Fibroblast of pulmonary artery (primary cell): ENCODE measurements around the gene MAP2K2.
"Not testable (repeated sequence)": the region's sequence is repeated elsewhere in the genome, so short reads cannot be mapped to it uniquely, and the experiment has no call there.

Experiments
- DNase-seq: peaks from one replicate; pipeline ENCODE4 v3.0.0-alpha.2; 2010; ENCODE audit warnings: low read depth
- H3K4me3 ChIP-seq: replicated peaks from 2 replicates; pipeline ENCODE4 v1.5.1; 2011; ENCODE audit warnings: low read depth, mild to moderate bottlenecking, control low read depth, low read length, moderate library complexity
- TF ChIP-seq, protein P1 (sequence below): IDR thresholded peaks from 2 replicates; pipeline ENCODE4 v1.5.1; 2011; ENCODE audit warnings: mild to moderate bottlenecking, control low read depth, low read length, inconsistent platforms; ENCODE audit errors: missing control alignments

Gene MAP2K2

DNA sequence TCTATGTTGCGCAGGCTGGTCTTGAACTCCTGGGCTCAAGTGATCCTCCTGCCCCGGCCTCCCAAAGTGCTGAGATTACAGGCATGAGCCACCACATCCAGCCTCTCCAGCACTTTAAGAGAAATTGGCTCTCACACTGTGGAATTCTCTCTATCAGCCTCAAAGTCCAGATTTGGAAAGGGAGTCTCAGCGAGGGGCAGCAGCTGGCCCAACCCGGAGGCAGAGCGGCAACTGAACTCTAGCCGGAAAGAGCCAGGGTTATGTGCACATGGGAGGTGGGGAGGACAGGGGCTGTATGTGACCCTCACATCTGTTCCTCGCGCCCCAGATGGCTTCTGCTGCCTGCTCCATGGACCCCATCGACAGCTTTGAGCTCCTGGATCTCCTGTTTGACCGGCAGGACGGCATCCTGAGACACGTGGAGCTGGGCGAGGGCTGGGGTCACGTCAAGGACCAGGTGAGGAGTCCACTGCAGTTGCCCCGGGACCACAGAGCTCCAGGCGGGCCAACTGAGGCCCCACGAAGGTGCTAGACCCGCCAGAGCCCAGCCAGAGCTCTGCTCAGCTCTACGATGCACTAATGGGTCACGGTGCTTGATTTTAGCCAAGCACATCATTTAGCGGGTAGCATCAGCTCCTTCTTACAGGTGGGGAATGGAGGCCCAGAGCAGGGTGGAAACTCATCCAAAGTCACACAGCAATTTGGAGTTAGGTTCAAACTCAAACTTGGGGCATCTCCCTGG lies 30.8 kb upstream of the MAP2K2 start:
- TF ChIP-seq, protein P1, sequence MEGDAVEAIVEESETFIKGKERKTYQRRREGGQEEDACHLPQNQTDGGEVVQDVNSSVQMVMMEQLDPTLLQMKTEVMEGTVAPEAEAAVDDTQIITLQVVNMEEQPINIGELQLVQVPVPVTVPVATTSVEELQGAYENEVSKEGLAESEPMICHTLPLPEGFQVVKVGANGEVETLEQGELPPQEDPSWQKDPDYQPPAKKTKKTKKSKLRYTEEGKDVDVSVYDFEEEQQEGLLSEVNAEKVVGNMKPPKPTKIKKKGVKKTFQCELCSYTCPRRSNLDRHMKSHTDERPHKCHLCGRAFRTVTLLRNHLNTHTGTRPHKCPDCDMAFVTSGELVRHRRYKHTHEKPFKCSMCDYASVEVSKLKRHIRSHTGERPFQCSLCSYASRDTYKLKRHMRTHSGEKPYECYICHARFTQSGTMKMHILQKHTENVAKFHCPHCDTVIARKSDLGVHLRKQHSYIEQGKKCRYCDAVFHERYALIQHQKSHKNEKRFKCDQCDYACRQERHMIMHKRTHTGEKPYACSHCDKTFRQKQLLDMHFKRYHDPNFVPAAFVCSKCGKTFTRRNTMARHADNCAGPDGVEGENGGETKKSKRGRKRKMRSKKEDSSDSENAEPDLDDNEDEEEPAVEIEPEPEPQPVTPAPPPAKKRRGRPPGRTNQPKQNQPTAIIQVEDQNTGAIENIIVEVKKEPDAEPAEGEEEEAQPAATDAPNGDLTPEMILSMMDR = no peak
- DNase-seq = no peak

DNA sequence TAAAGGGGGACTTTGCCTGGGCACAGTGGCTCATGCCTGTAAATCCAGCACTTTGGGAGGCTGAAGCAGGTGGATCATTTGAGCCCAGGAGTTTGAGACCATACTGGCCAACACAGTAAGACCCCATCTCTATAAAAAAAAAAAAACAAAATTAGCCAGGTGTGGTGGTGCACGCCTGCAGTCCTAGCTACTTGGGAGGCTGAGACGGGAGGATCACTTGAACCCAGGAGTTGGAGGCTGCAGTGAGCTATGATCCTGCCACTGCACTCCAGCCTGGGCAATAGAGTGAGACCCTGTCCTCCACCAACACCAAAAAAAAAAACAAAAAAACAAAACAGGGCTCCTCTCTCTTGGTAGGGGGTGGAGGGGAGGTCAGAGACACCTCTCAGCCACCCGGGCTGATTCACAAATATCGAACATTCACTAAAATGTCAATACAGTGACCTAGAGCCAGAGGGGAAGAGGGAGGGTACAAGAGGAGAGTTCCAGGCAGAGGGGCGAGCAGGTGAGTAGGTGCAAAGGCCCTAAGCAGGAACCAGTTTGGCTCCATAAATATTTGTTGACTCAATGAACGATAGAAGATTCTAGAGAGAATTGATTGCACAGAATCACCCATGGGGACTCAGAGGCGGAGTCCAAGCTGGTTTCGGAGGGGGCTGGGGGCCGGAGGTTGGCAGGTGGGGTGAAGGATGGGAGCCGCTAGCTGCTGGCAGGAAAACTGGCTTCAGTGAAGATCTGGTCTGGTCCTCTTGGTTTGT lies 28.5 kb upstream of the MAP2K2 start:
- TF ChIP-seq, protein P1 = no peak
- no peak for DNase-seq
- H3K4me3 ChIP-seq = no peak overlapping the region

More for the DNA sequence above, 30.8 kb upstream of the MAP2K2 start:
- H3K4me3 ChIP-seq = no peak overlapping the region

DNA sequence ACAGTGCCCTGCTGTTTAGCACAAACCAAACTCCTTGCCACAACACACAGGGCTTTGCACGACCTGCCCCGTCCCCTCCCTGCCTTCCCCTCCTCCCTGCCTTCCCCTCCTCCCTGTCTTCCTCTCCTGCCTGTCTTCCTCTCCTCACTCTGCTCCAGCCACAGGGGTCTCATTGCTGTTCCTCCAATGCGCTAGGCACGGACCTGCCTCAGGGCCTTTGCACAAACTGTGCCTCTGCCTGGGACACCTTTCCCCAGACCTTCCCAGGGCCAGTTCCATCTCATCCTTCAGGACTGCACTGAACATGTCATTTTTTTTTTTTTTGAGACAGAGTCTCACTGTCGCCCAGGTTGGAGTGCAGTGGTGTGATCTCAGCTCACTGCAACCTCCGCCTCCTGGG lies 27.7 kb upstream of the MAP2K2 start:
- no peak overlapping the region for H3K4me3 ChIP-seq

DNA sequence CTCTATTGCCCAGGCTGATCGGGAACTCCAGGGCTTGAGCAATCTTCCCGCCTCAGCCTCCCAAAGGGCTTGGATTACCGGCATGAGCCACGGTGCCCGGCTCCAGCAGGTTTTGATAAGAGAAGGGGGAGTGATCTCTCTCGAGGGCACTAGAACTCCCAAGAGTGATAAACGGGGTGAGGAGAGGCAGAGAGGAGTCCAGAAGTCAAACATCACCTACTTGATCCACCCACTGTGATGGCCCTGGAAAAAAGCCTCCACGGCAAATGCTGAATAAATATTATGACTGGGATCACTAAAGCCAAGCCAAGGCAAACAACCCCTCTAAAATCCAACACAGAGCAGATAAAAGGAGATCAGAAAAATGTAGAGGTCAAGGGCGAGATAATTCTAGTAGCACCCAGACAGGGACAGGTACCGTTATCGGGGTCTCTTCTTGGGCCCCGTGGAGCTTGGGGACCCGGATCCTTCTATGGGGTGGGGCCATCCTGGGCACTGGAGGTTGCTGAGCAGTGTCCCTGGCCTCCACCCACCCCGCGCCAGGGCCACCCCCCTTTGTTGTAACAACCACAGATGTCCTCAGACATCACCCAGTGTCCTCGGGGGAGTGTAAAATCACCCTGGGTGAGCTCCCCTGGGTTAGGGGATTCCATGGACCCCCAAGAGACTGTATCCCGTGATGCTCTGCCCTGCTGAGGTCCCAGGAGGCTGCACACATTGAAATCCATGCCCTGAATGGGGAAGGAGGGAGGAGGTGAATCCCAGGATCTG lies 25.8 kb upstream of the MAP2K2 start:
- DNase-seq = no peak
- TF ChIP-seq, protein P1 = no peak
- no peak overlapping the region for H3K4me3 ChIP-seq

More for the DNA sequence above, 27.7 kb upstream of the MAP2K2 start:
- no peak for DNase-seq
- TF ChIP-seq, protein P1 = no peak

DNA sequence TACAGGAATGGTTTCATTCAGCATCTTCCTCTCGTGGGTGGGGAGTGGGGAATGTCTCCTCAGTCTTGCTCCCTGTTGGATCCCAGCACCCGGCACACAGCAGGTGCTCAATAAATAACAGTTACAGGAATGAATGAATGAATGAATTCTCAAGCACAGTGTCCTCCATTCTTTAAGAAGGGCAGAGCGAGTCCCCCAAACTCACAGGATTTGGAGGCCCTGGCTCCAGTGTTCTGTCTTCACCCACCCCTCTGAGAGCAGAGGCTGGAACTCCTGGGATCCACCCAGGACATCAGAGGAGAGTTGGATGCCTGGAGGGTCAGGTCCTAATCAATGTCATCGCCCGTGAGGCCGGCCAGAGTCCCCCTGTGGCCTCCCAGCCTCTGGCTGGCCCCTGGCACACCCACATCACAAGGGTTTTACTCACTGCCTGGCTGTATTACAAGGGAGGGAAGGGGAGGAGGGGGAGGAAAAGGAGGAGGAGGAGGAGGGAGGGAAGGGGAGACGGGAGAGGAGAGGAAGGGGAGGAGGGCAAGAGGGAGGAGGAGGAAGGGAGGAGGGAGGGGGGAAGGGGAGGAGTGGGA lies 20.8 kb upstream of the MAP2K2 start:
- H3K4me3 ChIP-seq = no peak overlapping the region
- peak; percentile 71 for DNase-seq
- TF ChIP-seq, protein P1 = no peak

DNA sequence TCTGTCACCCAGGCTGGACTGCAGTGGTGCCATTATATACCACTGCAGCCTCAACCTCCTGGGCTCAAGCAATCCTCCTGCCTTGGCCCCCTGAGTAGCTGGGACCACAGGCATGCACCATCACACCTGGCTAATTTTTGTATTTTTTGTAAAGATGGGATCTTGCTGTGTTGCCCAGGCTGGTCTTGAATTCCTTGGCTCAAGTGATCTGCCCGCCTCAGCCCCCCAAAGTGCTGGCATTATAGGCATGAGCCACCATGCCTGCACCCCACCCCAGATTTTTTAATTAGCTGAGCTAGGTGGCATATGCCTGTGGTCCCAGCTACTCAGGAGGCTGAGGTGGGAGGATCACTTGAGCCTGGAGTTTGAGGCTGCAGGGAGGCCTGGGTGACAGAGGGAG lies 19.0 kb upstream of the MAP2K2 start:
- H3K4me3 ChIP-seq = not testable (repeated sequence)

More for the DNA sequence above, 19.0 kb upstream of the MAP2K2 start:
- DNase-seq = not testable (repeated sequence)
